OCI-LY1 (cell line): ENCODE data around the gene DAP.

ENCODE experiments used
- H2AFZ ChIP-seq: fragments of 200-600 bp; sonication (generic), shearing (Covaris generic); 2 replicates; pipeline ENCODE4 v1.6.0; 2014; ENCODE audit warnings: antibody characterized with exemption, mild to moderate bottlenecking, low read length
- H3F3A ChIP-seq: fragments of 200-600 bp; sonication (generic), shearing (Covaris generic); 2 replicates; pipeline ENCODE4 v1.6.0; 2014; ENCODE audit warnings: mild to moderate bottlenecking, antibody characterized with exemption, low read length, moderate library complexity; ENCODE audit not compliant: insufficient read depth
- H3K27ac ChIP-seq: fragments of 200-600 bp; sonication (generic); 2 replicates; pipeline ENCODE4 v1.5.1; 2014; ENCODE audit warnings: low read length, mixed run types, mild to moderate bottlenecking, low read depth; ENCODE audit not compliant: poor library complexity, severe bottlenecking
- H3K27me3 ChIP-seq: fragments of 200-600 bp; sonication (generic); 2 replicates; pipeline ENCODE4 v1.6.0; 2014; ENCODE audit warnings: antibody characterized with exemption, mild to moderate bottlenecking, low read length, moderate library complexity; ENCODE audit not compliant: insufficient read depth
- H3K36me3 ChIP-seq: fragments of 200-600 bp; sonication (generic); 2 replicates; pipeline ENCODE4 v1.6.1; 2014; ENCODE audit warnings: mild to moderate bottlenecking, antibody characterized with exemption, low read length, moderate library complexity, mixed read lengths; ENCODE audit not compliant: insufficient read depth
- H3K4me1 ChIP-seq: fragments of 200-600 bp; sonication (generic); 2 replicates; pipeline ENCODE4 v1.5.1; 2014; ENCODE audit warnings: mild to moderate bottlenecking, low read length, moderate library complexity; ENCODE audit not compliant: insufficient read depth, severe bottlenecking
- H3K4me2 ChIP-seq: fragments of 200-600 bp; sonication (generic), shearing (Covaris generic); 2 replicates; pipeline ENCODE4 v1.6.1; 2014; ENCODE audit warnings: low read length
- H3K4me3 ChIP-seq: fragments of 200-600 bp; sonication (generic); 2 replicates; pipeline ENCODE4 v1.5.1; 2014; ENCODE audit warnings: low read length, low read depth, mild to moderate bottlenecking, mixed read lengths; ENCODE audit not compliant: poor library complexity, severe bottlenecking
- H3K79me2 ChIP-seq: fragments of 200-600 bp; shearing (Covaris generic); 2 replicates; pipeline ENCODE4 v1.6.1; 2016; ENCODE audit warnings: mixed run types, low read length, mixed read lengths; ENCODE audit not compliant: insufficient read depth
- H3K9ac ChIP-seq: fragments of 200-600 bp; sonication (generic), shearing (Covaris generic); 2 replicates; pipeline ENCODE4 v1.6.1; 2014; ENCODE audit warnings: mild to moderate bottlenecking, low read length, mixed read lengths
- H3K9me2 ChIP-seq: fragments of 200-600 bp; sonication (generic), shearing (Covaris generic); 2 replicates; pipeline ENCODE4 v1.6.1; 2014; ENCODE audit warnings: low read depth, mild to moderate bottlenecking, low read length, mixed read lengths
- H3K9me3 ChIP-seq: fragments of 200-600 bp; shearing (Covaris generic); 2 replicates; pipeline ENCODE4 v1.6.1; 2014; ENCODE audit warnings: low read length, mixed read lengths
- H4K20me1 ChIP-seq: fragments of 200-600 bp; sonication (generic), shearing (Covaris generic); 2 replicates; pipeline ENCODE4 v1.6.0; 2016; ENCODE audit warnings: mild to moderate bottlenecking, low read length; ENCODE audit not compliant: insufficient read depth
- EZH2 ChIP-seq: fragments of 200-600 bp; sonication (generic), shearing (Covaris generic); IDR thresholded peaks from 2 replicates; pipeline ENCODE4 v1.8.0; 2017; ENCODE audit warnings: borderline replicate concordance, mixed run types, mild to moderate bottlenecking, antibody characterized with exemption, low read length, moderate library complexity, mixed read lengths
- TF ChIP-seq, protein P1 (sequence below): fragments of 200-600 bp; sonication (generic), shearing (Covaris generic); IDR thresholded peaks from 2 replicates; pipeline ENCODE4 v1.5.1; 2017; ENCODE audit warnings: mild to moderate bottlenecking, antibody characterized with exemption, low read length, moderate library complexity, mixed read lengths

Gene DAP

DNA sequence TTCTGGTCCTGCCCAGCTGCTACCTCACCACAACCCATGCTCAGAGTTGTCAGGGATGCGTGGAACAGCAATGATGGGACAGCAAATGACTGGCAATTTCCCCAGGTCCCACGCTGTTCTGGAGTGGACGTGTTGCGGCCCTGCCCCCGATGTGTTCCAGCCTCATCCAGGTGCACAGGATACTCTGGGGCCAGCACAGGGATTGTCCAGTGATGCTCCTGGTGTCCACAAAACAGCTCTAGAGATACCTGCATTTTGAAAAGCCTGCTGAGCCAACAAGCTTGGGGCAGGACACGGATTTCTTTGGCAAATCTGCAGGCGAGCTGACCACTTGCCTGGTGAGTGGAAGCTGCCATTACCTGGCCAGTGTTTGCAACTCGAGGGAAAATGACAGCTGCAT, 108.4 kb downstream of the DAP start:
- Histone ChIP-seq H2AFZ (no peak overlapping the region), H3K9me3 (no peaks in the 10 kb centered on the region), H4K20me1 (no peaks in the 10 kb centered on the region), H3K27me3 (no peaks in the 10 kb centered on the region), H3K79me2 (no peaks in the 10 kb centered on the region), H3K4me2 (no peak overlapping the region), H3K36me3 (no peaks in the 10 kb centered on the region), H3K9me2 (no peaks in the 10 kb centered on the region), H3K4me3 (no peak overlapping the region), H3K27ac (no peak overlapping the region), H3F3A (no peaks in the 10 kb centered on the region), H3K9ac (no peak overlapping the region), H3K4me1 (no peaks in the 10 kb centered on the region)
- no peak for TF ChIP-seq EZH2
- TF ChIP-seq, protein P1, sequence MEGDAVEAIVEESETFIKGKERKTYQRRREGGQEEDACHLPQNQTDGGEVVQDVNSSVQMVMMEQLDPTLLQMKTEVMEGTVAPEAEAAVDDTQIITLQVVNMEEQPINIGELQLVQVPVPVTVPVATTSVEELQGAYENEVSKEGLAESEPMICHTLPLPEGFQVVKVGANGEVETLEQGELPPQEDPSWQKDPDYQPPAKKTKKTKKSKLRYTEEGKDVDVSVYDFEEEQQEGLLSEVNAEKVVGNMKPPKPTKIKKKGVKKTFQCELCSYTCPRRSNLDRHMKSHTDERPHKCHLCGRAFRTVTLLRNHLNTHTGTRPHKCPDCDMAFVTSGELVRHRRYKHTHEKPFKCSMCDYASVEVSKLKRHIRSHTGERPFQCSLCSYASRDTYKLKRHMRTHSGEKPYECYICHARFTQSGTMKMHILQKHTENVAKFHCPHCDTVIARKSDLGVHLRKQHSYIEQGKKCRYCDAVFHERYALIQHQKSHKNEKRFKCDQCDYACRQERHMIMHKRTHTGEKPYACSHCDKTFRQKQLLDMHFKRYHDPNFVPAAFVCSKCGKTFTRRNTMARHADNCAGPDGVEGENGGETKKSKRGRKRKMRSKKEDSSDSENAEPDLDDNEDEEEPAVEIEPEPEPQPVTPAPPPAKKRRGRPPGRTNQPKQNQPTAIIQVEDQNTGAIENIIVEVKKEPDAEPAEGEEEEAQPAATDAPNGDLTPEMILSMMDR = no peak

DNA sequence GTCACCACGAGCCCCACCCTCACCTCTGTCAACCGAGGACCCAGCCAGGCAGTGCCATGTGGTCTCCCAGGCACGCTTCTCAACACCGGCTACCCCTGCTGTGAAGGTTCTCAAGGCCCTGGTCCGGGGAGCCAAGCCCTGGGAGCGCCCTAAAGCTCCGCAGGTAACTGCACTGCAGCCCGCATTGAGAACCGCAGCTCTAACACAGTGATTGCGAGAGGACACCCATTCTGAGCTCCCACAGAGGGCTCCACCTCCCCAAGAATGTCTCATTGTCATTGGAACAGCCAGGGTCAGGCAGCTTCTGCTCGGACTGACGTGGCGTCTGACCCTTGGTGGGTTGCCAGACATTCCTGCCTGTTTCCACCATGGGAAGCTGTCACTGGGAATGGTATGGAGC, 108.9 kb downstream of the DAP start:
- Histone ChIP-seq H3K4me1 (no peaks in the 10 kb centered on the region), H3K79me2 (no peaks in the 10 kb centered on the region), H3K9me2 (no peaks in the 10 kb centered on the region), H3K27me3 (no peaks in the 10 kb centered on the region), H3K4me3 (no peak overlapping the region), H3K36me3 (no peaks in the 10 kb centered on the region), H3K27ac (no peak overlapping the region), H3K4me2 (no peak overlapping the region), H4K20me1 (no peaks in the 10 kb centered on the region), H2AFZ (no peak overlapping the region), H3F3A (no peaks in the 10 kb centered on the region), H3K9ac (no peak overlapping the region), H3K9me3 (no peaks in the 10 kb centered on the region)
- no peak for TF ChIP-seq EZH2

DNA sequence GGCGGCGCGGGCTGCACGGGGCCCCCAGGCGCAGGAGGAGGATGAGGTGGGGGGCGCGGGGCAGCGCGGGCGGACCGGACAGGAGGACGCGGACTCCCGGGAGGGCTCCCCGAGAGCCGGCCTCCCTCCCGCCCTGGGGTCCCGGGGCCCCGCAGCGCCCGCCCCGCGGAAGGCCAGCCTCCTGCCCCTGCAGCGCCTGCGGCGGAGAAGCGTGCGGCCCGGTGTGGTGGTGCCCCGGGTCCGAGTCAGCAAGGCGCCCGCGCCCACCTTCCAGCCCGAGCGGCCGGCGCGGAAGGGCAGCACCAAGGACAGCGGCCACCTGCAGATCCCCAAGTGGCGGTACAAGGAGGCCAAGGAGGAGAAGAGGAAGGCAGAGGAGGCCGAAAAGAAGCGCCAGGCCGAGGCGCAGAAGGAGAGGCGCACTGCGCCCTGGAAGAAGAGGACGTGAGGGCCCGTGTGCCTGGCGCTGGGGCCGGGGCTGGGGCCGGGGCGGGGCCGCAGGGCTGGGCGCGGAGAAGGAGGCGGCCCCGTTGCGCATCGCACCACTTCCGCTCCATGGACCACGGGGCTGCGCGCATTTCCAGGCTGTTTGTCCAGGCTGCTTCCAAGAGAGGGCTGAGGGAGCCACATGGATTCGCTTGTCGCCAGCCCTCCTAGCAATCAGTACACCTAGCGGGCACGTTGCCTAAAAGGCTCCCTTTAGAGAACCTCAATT, 111.2 kb downstream of the DAP start:
- no peak overlapping the region for H3K4me3 ChIP-seq
- no peak overlapping the region for H3K4me2 ChIP-seq
- no peaks in the 10 kb centered on the region for H3F3A ChIP-seq
- no peak for TF ChIP-seq EZH2
- TF ChIP-seq, protein P1 = no peak
- H3K79me2 ChIP-seq = no peaks in the 10 kb centered on the region
- no peaks in the 10 kb centered on the region for H3K4me1 ChIP-seq
- no peaks in the 10 kb centered on the region for H3K36me3 ChIP-seq
- H3K9me3 ChIP-seq = no peaks in the 10 kb centered on the region
- H3K9me2 ChIP-seq = no peaks in the 10 kb centered on the region
- no peak overlapping the region for H3K27ac ChIP-seq
- H3K9ac ChIP-seq = no peak overlapping the region
- no peaks in the 10 kb centered on the region; the same call in 1 of the 2 replicates for H3K27me3 ChIP-seq
- no peaks in the 10 kb centered on the region for H4K20me1 ChIP-seq
- H2AFZ ChIP-seq = no peak overlapping the region
